Measurements from ENCODE around the gene PHLPP1.

DNA sequence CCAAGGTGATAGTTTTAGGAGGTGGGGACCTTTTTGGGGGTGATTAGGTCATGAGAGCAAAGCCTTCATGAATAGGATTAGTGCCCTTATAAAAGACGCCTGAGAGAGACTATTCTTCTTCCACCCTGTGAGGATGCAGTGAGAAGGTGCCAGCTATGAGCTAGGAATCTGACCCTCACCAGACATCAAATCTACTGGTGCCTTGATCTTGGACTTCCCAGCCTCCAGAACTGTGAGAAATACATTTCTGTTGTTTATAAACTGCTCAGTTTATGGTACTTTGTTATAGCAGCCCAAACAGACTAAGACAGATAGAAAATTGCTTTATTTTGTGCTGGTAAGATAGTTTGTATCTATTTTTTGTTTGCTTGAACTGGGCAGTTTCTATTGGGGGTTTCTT is 40.1 kb downstream of the PHLPP1 start:
- TF ChIP-seq, protein P1, sequence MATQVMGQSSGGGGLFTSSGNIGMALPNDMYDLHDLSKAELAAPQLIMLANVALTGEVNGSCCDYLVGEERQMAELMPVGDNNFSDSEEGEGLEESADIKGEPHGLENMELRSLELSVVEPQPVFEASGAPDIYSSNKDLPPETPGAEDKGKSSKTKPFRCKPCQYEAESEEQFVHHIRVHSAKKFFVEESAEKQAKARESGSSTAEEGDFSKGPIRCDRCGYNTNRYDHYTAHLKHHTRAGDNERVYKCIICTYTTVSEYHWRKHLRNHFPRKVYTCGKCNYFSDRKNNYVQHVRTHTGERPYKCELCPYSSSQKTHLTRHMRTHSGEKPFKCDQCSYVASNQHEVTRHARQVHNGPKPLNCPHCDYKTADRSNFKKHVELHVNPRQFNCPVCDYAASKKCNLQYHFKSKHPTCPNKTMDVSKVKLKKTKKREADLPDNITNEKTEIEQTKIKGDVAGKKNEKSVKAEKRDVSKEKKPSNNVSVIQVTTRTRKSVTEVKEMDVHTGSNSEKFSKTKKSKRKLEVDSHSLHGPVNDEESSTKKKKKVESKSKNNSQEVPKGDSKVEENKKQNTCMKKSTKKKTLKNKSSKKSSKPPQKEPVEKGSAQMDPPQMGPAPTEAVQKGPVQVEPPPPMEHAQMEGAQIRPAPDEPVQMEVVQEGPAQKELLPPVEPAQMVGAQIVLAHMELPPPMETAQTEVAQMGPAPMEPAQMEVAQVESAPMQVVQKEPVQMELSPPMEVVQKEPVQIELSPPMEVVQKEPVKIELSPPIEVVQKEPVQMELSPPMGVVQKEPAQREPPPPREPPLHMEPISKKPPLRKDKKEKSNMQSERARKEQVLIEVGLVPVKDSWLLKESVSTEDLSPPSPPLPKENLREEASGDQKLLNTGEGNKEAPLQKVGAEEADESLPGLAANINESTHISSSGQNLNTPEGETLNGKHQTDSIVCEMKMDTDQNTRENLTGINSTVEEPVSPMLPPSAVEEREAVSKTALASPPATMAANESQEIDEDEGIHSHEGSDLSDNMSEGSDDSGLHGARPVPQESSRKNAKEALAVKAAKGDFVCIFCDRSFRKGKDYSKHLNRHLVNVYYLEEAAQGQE (IDR thresholded peaks at IDR 0.05; ENCODE audit: low read depth): no peak
- TF ChIP-seq, protein P2, sequence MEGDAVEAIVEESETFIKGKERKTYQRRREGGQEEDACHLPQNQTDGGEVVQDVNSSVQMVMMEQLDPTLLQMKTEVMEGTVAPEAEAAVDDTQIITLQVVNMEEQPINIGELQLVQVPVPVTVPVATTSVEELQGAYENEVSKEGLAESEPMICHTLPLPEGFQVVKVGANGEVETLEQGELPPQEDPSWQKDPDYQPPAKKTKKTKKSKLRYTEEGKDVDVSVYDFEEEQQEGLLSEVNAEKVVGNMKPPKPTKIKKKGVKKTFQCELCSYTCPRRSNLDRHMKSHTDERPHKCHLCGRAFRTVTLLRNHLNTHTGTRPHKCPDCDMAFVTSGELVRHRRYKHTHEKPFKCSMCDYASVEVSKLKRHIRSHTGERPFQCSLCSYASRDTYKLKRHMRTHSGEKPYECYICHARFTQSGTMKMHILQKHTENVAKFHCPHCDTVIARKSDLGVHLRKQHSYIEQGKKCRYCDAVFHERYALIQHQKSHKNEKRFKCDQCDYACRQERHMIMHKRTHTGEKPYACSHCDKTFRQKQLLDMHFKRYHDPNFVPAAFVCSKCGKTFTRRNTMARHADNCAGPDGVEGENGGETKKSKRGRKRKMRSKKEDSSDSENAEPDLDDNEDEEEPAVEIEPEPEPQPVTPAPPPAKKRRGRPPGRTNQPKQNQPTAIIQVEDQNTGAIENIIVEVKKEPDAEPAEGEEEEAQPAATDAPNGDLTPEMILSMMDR (IDR thresholded peaks at IDR 0.05 in 2 of 3, conservative IDR thresholded peaks at IDR 0.05 in 1 of 3; ENCODE audit: borderline replicate concordance in 1 of 3, insufficient read depth in 1 of 3, low read depth in 2 of 3, low read length in 2 of 3): no peak
- TF ChIP-seq YY1 (IDR thresholded peaks at IDR 0.05; ENCODE audit: extremely low read depth, insufficient replicate concordance, low read depth, low read length) (no peak), JUND (IDR thresholded peaks at IDR 0.05) (no peak), POLR2A (IDR thresholded peaks at IDR 0.05; ENCODE audit: borderline replicate concordance, extremely low read depth, insufficient read depth, insufficient read length) (no peak), CEBPB (IDR thresholded peaks at IDR 0.05; ENCODE audit: low read depth) (no peak), ZNF274 (IDR thresholded peaks at IDR 0.05; ENCODE audit: low read depth, low read length) (no peak), POLR2AphosphoS5 (IDR thresholded peaks at IDR 0.05; ENCODE audit: low read depth, low read length) (no peak), EZH2 (IDR thresholded peaks at IDR 0.05) (no peak)
- TF ChIP-seq, protein P3, sequence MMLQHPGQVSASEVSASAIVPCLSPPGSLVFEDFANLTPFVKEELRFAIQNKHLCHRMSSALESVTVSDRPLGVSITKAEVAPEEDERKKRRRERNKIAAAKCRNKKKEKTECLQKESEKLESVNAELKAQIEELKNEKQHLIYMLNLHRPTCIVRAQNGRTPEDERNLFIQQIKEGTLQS (IDR thresholded peaks at IDR 0.05): no peak

Data from HCT116 (cell line).